Left hindlimb (tissue), 1 donor: Measurements from ENCODE around the gene CARD11.

Experiments used
- DNase-seq: peaks from one replicate; pipeline ENCODE4 v3.0.0-alpha.2; 2018

CARD11 gene

GRCh38 chr7:2903682-2904162, 139.9 kb downstream of the CARD11 start:
- DNase-seq, result no peak

GRCh38 chr7:2897023-2897422, 146.6 kb downstream of the CARD11 start:
- DNase-seq, result no peak

- no peak for DNase-seq
Measured at GRCh38 chr7:2896131-2896530, 147.5 kb downstream of the CARD11 start.

GRCh38 chr7:2894118-2894940, 149.3 kb downstream of the CARD11 start:
- DNase-seq, result no peak

- DNase-seq, result no peak
Measured at GRCh38 chr7:2893411-2893861, 150.2 kb downstream of the CARD11 start.

GRCh38 chr7:2892549-2892948, 151.1 kb downstream of the CARD11 start:
- DNase-seq, result no peak

GRCh38 chr7:2887816-2888215, 155.9 kb downstream of the CARD11 start:
- DNase-seq, result no peak

- DNase-seq, result peak; percentile 64
Measured at GRCh38 chr7:2886900-2887299, 156.8 kb downstream of the CARD11 start.

- DNase-seq, result no peak
Measured at GRCh38 chr7:2886391-2886790, 157.3 kb downstream of the CARD11 start.

- no peak for DNase-seq
Measured at GRCh38 chr7:2884161-2884560, 159.5 kb downstream of the CARD11 start.

- no peak for DNase-seq
Measured at GRCh38 chr7:2883101-2883500, 160.6 kb downstream of the CARD11 start.

GRCh38 chr7:2882111-2882510, 161.6 kb downstream of the CARD11 start:
- DNase-seq, result no peak

- DNase-seq, result no peak
Measured at GRCh38 chr7:2880874-2881533, 162.7 kb downstream of the CARD11 start.

- DNase-seq, result no peak
Measured at GRCh38 chr7:2880051-2880450, 163.6 kb downstream of the CARD11 start.

GRCh38 chr7:2879354-2879753, 164.3 kb downstream of the CARD11 start:
- no peak for DNase-seq

GRCh38 chr7:2878306-2878705, 165.4 kb downstream of the CARD11 start:
- no peak for DNase-seq

GRCh38 chr7:2876031-2876731, 167.5 kb downstream of the CARD11 start:
- DNase-seq, result no peak

GRCh38 chr7:2873686-2874551, 169.7 kb downstream of the CARD11 start:
- DNase-seq, result peak; percentile 39

- DNase-seq, result peak; percentile 35
Measured at GRCh38 chr7:2873146-2873545, 170.5 kb downstream of the CARD11 start.

GRCh38 chr7:2872296-2872874, 171.3 kb downstream of the CARD11 start:
- no peak for DNase-seq

- DNase-seq, result peak; percentile 83
Measured at GRCh38 chr7:2870471-2870931, 173.2 kb downstream of the CARD11 start.

GRCh38 chr7:2869981-2870380, 173.7 kb downstream of the CARD11 start:
- DNase-seq, result peak; percentile 15
